Measurements from ENCODE around the gene BDH1.
"Not testable (repeated sequence)": the region's sequence is repeated elsewhere in the genome, so short reads cannot be mapped to it uniquely, and the experiment has no call there.

BDH1 gene

DNA sequence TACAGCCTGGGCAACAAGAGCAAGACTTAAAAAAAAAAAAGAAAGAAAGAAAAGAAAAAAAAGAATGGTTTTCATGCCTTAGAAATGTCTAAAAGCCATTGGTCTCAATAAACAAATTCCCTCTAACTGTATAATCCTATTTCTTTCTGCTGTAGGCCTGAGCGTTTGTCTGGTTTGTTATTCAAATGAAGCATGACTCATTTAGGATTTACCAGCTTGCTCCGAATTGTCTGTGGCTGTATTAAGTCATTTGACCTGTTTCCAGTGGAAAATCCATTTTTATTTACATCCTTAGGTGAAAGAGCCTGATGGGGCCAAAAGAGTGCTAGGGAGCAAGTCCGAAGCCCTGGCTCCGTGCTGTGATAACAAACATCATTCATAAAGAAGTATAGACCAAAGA, 73.8 kb downstream of the BDH1 start:
- no peak overlapping the region for H3K4me3 ChIP-seq (ENCODE audit: low read depth, low read length)
- TF ChIP-seq, protein P1, sequence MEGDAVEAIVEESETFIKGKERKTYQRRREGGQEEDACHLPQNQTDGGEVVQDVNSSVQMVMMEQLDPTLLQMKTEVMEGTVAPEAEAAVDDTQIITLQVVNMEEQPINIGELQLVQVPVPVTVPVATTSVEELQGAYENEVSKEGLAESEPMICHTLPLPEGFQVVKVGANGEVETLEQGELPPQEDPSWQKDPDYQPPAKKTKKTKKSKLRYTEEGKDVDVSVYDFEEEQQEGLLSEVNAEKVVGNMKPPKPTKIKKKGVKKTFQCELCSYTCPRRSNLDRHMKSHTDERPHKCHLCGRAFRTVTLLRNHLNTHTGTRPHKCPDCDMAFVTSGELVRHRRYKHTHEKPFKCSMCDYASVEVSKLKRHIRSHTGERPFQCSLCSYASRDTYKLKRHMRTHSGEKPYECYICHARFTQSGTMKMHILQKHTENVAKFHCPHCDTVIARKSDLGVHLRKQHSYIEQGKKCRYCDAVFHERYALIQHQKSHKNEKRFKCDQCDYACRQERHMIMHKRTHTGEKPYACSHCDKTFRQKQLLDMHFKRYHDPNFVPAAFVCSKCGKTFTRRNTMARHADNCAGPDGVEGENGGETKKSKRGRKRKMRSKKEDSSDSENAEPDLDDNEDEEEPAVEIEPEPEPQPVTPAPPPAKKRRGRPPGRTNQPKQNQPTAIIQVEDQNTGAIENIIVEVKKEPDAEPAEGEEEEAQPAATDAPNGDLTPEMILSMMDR (conservative IDR thresholded peaks at IDR 0.05; ENCODE audit: low read depth, low read length) = no peak
- DNase-seq (ENCODE audit: low read depth) = peak; percentile 69

DNA sequence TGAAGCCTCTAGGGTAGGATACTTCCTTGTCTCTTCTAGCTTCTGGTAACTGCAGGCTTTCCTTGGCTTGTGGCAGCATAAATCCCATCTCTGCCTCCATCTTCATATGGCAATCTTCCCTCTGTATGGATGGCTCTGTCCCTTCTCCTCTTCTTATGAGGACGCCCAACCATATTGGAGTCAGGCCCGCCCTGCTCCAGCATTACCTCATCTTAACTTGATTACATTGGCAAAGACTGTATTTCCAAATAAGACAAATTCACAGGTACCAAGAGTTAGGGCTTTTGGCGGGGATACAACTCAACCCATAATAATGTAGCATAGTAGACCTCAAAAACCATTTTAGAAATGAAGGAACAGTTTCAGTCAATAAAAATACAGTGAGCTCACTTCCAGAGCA, 75.4 kb downstream of the BDH1 start:
- H3K4me3 ChIP-seq (ENCODE audit: low read depth, low read length) = no peak overlapping the region
- TF ChIP-seq, protein P1 (conservative IDR thresholded peaks at IDR 0.05; ENCODE audit: low read depth, low read length) = no peak
- DNase-seq (ENCODE audit: low read depth) = no peak

DNA sequence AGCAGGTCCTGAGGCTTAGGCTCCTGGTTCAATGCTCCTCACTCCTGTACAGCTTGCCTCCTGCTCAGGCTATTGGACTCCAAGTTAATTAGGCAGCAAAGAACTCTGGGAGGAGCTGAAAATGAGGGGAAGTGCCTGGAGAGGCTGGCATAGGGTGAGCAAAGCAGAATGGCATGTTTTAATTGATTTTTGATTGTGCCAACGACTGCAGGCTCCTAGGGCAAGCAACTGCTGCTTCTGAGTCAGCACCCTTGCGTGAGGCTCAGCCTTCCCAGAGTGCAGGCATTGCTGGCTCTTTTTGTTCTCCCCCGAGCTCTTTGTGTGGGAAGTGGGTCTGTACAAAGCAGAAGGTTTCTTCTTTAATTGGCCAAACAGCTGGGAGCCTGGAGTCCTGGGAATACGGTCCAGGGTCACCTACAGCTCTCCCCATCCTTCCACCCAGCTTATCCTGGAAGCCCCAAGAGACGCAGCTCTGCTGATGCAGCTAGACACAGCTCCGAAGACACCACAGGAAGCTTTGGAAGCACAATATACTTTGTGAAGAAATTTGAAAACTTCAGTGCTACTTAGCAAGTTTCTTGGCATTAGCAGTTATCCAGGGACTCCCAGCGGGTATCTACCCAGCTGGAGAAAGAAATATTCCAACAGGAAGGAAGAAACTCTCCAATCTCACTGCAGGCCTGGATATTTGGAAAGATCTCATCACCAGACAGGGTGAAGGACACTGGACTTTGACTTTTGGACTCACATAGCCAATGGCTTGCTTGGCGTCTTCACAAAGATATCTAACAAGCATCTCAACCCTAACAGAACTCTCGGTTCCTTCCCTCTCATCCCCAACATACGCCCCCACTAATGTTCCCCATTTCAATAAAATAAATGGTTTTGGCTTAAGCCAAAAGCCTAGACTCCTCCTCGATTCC, 76.8 kb downstream of the BDH1 start:
- TF ChIP-seq, protein P1 (conservative IDR thresholded peaks at IDR 0.05; ENCODE audit: low read depth, low read length) = no peak
- no peak overlapping the region for H3K4me3 ChIP-seq (ENCODE audit: low read depth, low read length)
- no peak for DNase-seq (ENCODE audit: low read depth)

DNA sequence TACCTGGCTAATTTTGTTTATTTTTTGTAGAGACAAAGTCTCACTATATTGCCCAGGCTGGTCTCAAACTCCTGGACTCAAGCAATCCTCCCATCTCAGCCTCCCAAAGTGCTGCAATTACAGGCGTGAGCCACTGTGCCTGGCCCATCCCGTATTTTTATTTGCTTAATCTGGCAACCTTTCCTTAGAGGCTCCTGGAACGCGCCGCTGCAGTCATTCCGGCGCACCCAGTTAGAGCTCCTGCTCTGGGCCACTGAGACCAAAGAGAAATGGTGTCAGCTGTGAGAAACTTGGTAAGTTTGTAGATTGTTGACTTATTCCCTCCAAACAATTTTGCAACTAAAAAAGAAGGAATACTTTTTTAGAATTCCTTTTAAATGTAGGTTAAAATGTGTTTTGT, 78.0 kb downstream of the BDH1 start:
- DNase-seq (ENCODE audit: low read depth); H3K4me3 ChIP-seq (ENCODE audit: low read depth, low read length): not testable (repeated sequence)

DNA sequence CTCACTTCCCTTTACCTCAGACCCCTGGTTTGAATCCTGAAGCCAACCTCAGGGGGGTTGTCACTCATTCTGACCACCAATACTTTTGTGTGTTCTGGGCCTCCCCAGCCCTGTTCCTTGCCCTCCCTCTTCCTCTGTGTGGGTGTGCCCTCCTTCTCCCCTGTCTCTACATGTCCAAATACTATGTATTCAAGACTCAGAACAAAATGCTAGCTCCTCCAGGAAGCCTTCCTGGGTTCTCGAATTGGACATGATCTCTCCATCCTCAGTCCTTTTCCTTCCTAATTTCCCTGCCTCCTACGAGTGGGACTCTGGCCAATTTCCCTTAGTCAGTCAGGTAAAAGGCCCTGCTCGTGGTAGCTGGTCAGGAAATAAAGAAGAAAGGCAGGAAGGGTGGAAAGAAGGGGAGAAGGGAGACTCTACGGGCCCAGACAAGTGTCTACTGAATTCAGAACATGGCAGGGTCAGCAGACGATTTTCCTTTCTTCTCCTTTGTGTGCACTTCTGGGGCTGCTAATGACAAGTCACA, 79.7 kb downstream of the BDH1 start:
- TF ChIP-seq, protein P1 (conservative IDR thresholded peaks at IDR 0.05; ENCODE audit: low read depth, low read length) = no peak
- DNase-seq (ENCODE audit: low read depth) = no peak
- H3K4me3 ChIP-seq (ENCODE audit: low read depth, low read length) = no peak overlapping the region

DNA sequence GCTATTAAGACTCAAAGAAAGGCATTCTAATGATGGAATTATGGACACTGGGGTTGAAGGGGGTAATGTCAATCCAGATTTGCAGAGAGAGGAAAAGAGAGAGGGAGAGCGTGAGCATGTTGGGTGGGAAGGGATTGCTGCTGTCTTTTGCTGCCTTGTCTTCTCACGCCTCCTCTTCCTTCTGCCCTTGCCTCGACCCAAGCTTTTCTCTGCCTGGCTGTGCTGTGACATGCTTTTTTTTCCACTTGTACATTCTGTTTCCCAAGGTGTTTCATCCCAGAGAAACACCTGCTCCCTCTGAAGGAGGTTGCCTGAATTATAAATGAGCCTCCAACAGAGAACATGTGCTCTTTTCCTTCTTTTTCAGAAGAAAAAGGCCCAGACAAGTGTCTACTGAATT, 80.3 kb downstream of the BDH1 start:
- DNase-seq (ENCODE audit: low read depth) = no peak
- TF ChIP-seq, protein P1 (conservative IDR thresholded peaks at IDR 0.05; ENCODE audit: low read depth, low read length) = no peak
- no peak overlapping the region for H3K4me3 ChIP-seq (ENCODE audit: low read depth, low read length)

DNA sequence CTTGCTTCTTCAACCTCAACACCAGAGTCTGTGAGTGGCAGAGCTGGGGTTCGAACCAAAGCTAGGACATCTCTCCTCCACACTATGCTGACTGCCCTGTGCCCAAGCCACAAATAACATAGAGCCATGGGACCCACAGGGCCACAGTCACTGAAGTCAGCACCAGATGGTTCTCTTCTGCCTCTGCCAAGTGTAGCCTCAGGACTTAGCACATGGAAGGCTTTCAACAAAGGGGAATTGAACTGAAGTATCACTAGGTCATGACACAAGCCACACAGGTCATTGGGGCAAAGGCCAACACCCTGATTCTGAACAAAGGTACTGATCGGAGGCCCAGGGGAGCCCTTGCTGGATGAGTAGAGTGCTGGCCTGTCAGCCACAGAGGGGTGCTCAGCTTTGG, 83.6 kb downstream of the BDH1 start:
- TF ChIP-seq, protein P1 (conservative IDR thresholded peaks at IDR 0.05; ENCODE audit: low read depth, low read length) = no peak
- DNase-seq (ENCODE audit: low read depth) = no peak
- H3K4me3 ChIP-seq (ENCODE audit: low read depth, low read length) = no peak overlapping the region
